Omental fat pad (tissue), 4 donors: Measurements from ENCODE around the gene TES. TPM values are rescaled to one million over a fixed set of nuclear protein-coding genes. Genes with fewer than 3 reads are reported as not detected.
A peak's percentile ranks its signal among the peaks of the same experiment; 100 is the strongest.

ENCODE experiments used
- ATAC-seq: fragments of 150-250 bp; one replicate; pipeline ENCODE4 v1.9.1; 2016; ENCODE audit warnings: mild to moderate bottlenecking, moderate library complexity; ENCODE audit not compliant: low FRiP score
- DNase-seq: peaks from one replicate; pipeline ENCODE4 v3.0.0-alpha.2; 2019; ENCODE audit warnings: low spot score
- CTCF ChIP-seq, 3 donors: fragments of 450-650 bp; IDR thresholded peaks; one replicate each; pipeline ENCODE4 v1.5.1; 2016 to 2017; ENCODE audit warnings: antibody characterized with exemption in 3 of 3, mild to moderate bottlenecking in 3 of 3, moderate library complexity in 2 of 3
- total RNA-seq, 4 donors: library from RNA; depleted of rRNA; stranded (reverse); fragments of >200 nt; gene quantifications; one replicate each; pipeline ENCODE4 v1.1.0, GENCODE V29; 2016

The TES gene
- total RNA-seq, 4 donors from 2014 or later = 22.0 to 58.6 (median 35.8) TPM

- DNase-seq (no peak), ATAC-seq (no peak)
- no peak for TF ChIP-seq CTCF (IDR thresholded peaks at IDR 0.05)
Measured at GRCh38 chr7:116265881-116266280, 55.5 kb downstream of the TES start.

GRCh38 chr7:116269466-116269865, 59.1 kb downstream of the TES start:
- DNase-seq = no peak
- no peak for ATAC-seq
- no peak for TF ChIP-seq CTCF (IDR thresholded peaks at IDR 0.05)

- TF ChIP-seq CTCF (IDR thresholded peaks at IDR 0.05) = no peak
- DNase-seq (no peak), ATAC-seq (peak; percentile 68)
Measured at GRCh38 chr7:116271161-116271913, 61.0 kb downstream of the TES start.

- DNase-seq (no peak), ATAC-seq (peak; percentile 95)
- no peak for TF ChIP-seq CTCF (IDR thresholded peaks at IDR 0.05)
Measured at GRCh38 chr7:116271963-116272886, 61.9 kb downstream of the TES start.

GRCh38 chr7:116273283-116273917, 63.1 kb downstream of the TES start:
- DNase-seq = no peak
- no peak for ATAC-seq
- no peak for TF ChIP-seq CTCF (IDR thresholded peaks at IDR 0.05)

- no peak for DNase-seq
- no peak for TF ChIP-seq CTCF (IDR thresholded peaks at IDR 0.05)
- ATAC-seq = no peak
Measured at GRCh38 chr7:116273918-116274301, 63.6 kb downstream of the TES start.
